Activated CD4-positive, alpha-beta T cell treated with anti-CD3 and anti-CD28 coated beads, Interleukin-2, amount 50 U/mL, for 1 hour (primary cell): ENCODE data around the gene EIF2S3.
"Not testable (repeated sequence)": the region's sequence is repeated elsewhere in the genome, so short reads cannot be mapped to it uniquely, and the experiment has no call there.

Source experiments
- DNase-seq: peaks from one replicate; pipeline ENCODE4 v3.0.0-alpha.2; 2020

EIF2S3 gene

GRCh38 chrX:24050522-24051318 lies 4.0 kb upstream of the EIF2S3 start:
- DNase-seq = not testable (repeated sequence)

DNA sequence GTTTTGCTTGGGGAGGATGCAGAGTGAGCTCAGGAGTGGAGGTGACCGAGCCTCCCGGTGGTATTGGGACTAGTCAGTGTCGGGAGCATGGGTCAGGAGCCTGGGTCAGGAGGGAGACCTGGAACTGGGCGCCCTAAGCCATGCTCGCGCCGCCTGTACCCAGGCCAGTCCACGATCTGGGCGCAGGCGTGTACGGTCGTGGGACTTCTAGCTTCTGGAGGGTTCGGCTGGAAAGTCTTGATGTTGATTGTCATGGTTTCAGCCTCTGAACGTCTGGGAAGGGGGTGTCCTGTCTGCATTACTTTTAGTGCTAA lies 244 bp downstream of the EIF2S3 start:
- no peak for DNase-seq

DNA sequence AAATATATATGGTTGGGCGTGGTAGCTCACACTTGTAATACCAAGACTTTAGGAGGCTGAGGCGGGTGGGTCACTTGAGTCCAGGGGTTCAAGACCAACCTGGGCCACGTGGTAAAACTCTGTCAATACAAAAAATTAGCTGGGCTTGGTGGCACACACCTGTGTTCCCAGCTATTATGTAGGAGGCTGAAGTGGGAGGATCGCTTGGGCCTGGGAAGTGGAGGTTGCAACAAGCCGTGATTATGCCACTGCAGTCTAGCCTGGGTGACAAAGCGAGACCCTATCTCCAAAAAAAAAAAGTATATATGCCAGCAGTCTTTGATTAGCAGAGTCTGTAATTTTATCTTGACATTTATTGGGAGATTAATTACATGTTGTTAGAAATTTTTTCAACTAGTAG lies 8.7 kb downstream of the EIF2S3 start:
- no peak for DNase-seq

DNA sequence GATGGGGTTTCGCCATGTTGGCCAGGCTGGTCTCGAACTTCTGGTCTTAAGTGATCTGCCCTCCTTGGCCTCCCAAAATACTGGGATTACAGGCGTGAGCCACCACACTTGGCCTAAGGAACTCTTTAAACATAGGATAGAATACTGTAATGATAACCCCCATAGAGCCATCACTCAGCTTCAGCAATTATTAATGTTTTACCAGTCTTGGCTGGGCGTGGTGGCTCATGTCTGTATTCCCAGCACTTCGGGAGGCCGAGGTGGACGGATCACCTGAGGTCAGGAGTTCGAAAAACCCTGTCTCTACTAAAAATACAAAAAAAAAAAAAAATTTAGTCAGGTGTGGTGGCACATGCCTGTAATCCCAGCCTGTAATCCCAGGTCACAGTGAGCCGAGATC lies 15.1 kb downstream of the EIF2S3 start:
- DNase-seq = no peak

DNA sequence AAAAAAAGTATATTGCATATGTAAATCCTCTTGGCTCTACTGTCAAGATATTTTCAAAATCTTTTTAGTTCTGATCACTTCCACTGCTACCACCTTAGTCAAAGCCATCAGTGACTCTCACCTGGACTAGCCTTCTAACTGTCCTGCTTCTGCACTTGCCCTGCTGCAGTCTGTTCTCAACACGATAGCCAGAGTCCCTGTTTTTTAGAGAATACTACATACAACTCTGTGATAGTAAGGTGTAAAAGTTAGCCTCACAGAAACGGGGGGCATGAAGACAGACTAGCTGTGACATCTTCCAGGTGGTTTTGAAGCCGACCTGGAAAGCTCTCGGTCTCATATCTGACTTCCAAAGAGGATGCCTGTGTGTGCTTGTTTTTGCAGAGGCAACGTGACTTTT lies 24.7 kb downstream of the EIF2S3 start:
- DNase-seq = no peak

DNA sequence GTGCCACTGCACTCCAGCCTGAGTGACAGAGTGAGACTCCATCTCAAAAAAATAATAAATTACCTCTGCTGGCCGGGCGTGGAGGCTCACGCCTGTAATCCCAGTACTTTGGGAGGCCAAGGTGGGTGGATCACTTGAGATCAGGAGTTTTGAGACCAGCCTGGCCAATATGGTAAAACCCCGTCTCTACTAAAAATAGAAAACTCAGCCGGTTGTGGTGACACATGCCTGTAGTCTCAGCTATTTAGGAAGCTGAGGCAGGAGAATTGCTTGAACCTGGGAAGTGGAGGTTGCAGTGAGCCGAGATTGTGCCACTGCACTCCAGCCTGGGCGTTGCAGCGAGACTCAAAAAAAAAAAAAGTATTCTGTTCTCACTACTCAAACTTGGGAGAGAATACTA lies 25.5 kb downstream of the EIF2S3 start:
- not testable (repeated sequence) for DNase-seq

- DNase-seq = no peak
These were observed 25.9 kb downstream of the EIF2S3 start for GRCh38 chrX:24080704-24081103.

GRCh38 chrX:24081661-24082154 lies 27.0 kb downstream of the EIF2S3 start:
- DNase-seq = peak; percentile 48

DNA sequence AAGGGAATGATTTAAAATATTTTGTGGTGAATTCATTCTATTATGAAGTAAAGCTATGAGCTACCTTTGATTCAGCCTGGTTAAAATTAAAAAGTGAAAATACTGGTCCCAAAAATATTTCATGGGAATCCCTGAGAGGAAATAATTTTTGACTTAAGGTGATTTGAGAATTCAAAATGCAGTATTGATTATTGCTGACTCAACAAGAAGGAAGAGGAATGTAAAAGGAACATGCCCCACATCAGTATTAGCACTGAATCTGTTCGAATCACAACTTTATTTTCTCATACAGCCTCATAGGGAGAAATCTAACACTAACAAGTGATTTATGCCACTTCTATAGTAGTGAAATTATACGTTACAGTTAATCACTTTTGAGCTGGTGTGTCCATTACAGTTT lies 27.7 kb downstream of the EIF2S3 start:
- no peak for DNase-seq

- DNase-seq = no peak
These were observed 30.3 kb downstream of the EIF2S3 start for GRCh38 chrX:24085101-24085500.

- DNase-seq = no peak
These were observed 35.8 kb downstream of the EIF2S3 start for GRCh38 chrX:24090300-24091200.

- DNase-seq = no peak
These were observed 39.0 kb downstream of the EIF2S3 start for GRCh38 chrX:24093746-24094145.

DNA sequence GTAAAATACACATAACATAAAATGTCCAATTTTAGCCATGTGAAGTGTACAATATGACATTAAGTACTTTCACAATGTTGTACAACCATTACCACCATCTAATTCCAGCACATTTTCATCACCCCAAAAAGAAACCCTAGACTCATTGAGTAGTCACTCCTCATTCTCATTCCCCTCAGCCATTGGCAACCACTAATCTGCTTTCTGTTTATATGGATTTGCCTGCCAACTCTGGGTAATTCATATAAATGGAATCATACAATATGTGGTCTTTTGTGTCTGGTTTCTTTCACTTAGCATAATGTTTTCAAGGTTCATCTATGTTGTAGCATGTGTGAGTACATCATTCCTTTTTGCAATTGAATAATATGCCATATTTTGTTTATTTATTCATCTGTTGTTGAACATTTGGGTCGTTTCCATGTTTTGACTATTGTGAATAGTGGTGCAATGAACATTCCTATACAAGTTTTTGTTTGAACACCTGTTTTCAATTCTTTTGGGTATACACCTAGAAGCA lies 43.0 kb downstream of the EIF2S3 start:
- DNase-seq = no peak

GRCh38 chrX:24098932-24099331 lies 44.2 kb downstream of the EIF2S3 start:
- no peak for DNase-seq

GRCh38 chrX:24099394-24099793 lies 44.6 kb downstream of the EIF2S3 start:
- no peak for DNase-seq

DNA sequence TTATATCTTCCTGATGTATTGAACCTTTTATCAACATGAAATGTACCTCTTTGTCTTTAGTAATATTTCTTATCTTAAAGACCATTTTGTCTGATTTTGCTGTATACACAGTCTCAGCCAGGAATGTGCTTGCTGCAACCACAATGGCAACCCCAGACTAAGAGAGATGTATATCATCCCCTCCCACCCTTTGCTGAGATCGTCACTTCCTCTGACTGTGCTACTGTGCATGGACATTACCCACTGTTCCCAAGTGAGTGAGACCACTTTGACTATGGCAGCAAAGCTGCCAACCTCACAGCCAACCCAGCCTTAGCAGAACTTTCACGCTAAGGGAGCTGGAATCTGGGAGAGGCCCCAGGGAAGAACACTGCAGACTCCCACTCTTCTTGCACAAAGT lies 46.0 kb downstream of the EIF2S3 start:
- DNase-seq = no peak

GRCh38 chrX:24110069-24110468 lies 55.3 kb downstream of the EIF2S3 start:
- DNase-seq = no peak

DNA sequence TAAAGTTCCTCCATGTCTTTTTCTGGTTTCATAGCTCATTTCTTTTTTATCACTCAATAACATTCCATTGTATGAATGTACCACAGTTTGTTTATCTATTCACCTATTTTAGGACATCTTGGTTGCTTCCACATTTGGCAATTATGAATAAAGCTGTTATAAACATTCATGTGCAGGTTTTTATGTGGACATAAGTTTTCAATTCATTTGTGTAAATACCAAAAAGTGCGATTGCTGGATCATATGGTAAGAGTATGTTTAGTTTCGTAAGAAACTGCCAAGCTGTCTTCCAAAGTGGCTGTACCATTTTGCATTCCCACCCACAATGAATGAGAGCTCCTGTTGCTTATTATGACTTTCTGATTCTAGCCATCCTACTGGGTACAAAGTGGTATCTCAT lies 58.4 kb downstream of the EIF2S3 start:
- DNase-seq = no peak

DNA sequence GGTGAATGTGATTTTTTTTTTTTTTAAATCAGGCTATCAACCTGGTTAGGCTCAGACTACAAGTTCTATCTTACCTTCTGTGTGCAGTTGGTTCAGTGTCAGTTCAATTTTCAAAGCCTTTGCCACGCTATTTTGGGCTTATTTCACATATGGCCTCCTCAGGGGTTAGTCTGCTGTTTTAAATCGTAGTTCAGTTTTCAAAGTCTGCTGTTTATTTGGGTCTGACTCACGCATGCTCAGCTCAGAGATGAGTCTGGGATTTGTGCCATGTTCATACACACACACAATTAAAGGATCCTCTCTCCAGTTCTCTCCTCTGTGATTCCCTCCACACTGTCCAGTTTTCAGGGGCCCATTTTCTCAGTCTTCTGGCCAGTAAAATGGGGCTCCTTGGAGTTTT lies 62.5 kb downstream of the EIF2S3 start:
- DNase-seq = no peak

DNA sequence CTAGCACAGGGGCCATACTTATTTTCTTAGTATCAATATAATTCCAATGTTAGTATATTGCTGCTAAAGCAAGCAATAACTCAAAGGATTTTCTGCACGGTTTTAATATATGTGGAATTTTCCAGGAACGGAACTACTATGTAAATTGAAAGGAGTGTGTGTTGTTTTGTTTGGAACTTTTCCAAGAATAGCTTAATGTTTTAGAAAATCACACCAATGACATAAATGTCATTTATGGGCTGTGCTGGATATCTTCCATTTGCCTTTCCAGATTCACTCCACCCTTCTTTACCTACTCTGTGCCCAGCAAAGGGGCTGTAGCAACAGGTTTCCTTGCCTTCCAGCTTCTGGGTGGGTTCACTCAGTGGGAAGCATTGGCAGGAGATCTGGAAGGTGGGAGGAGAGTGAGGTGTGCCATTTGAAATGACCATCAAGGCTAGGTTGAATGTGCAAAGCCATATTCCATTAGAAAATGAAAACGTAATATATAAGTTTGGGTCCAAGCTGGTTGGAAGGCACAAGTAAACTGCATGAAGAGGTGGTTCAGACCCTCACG lies 69.6 kb downstream of the EIF2S3 start:
- no peak for DNase-seq

- no peak for DNase-seq
These were observed 70.4 kb downstream of the EIF2S3 start for GRCh38 chrX:24125028-24125612.
